Peyer's patch (tissue), 4 donors: Measurements from ENCODE around the gene ACVR1. TPM values are rescaled to one million over a fixed set of nuclear protein-coding genes. Genes with fewer than 3 reads are reported as not detected.
"Not testable (repeated sequence)": the region's sequence is repeated elsewhere in the genome, so short reads cannot be mapped to it uniquely, and the experiment has no call there.

Experiments
- DNase-seq, 3 donors: peaks; one replicate each; pipeline ENCODE4 v3.0.0-alpha.2; 2017 to 2019
- H3K27ac ChIP-seq, 4 donors: fragments of 200-600 bp; sonication (generic); one replicate each; pipeline ENCODE4 v1.5.1; 2016 to 2019
- H3K27me3 ChIP-seq, 2 donors: fragments of 200-600 bp; sonication (generic); one replicate each; pipeline ENCODE4 v1.5.1; 2019
- H3K36me3 ChIP-seq, 3 donors: fragments of 200-600 bp; sonication (generic); one replicate each; pipeline ENCODE4 v1.5.1; 2016 to 2019
- H3K4me1 ChIP-seq, 4 donors: fragments of 200-600 bp; sonication (generic); one replicate each; pipeline ENCODE4 v1.5.1; 2016 to 2019
- H3K4me3 ChIP-seq, 4 donors: fragments of 200-600 bp; sonication (generic); 1 replicate in 3 of 4; 2 replicates in 1 of 4; pipeline ENCODE4 v1.5.1; 2016 to 2019; ENCODE audit warnings: mild to moderate bottlenecking in 1 of 4
- H3K9me3 ChIP-seq, 4 donors: fragments of 200-600 bp; sonication (generic); one replicate each; pipeline ENCODE4 v1.5.1; 2016 to 2019; ENCODE audit warnings: mild to moderate bottlenecking in 1 of 4
- CTCF ChIP-seq, 6 experiments: fragments of 450-650 bp in 4 of 6; fragments of 200-600 bp in 2 of 6; sonication (generic) in 1 of 6; IDR thresholded peaks; one replicate each; pipeline ENCODE4 v1.5.1; 2017 to 2019; ENCODE audit warnings: antibody characterized with exemption in 6 of 6, mild to moderate bottlenecking in 3 of 6, moderate library complexity in 1 of 6
- POLR2A ChIP-seq, 2 donors: fragments of 450-650 bp; IDR thresholded peaks; one replicate each; pipeline ENCODE4 v1.5.1; 2017; ENCODE audit warnings: antibody characterized with exemption in 2 of 2, mild to moderate bottlenecking in 2 of 2, moderate library complexity in 2 of 2
- total RNA-seq, 4 donors: library from RNA; depleted of rRNA; stranded (reverse); fragments of >200 nt; gene quantifications; one replicate each; pipeline ENCODE4 v1.1.0, GENCODE V29; 2016

Gene ACVR1
- total RNA-seq, 4 donors from 2014 or later, result 11.8 to 16.5 (median 14.3) TPM

- no peaks in the 10 kb centered on the region for H3K36me3 ChIP-seq
- no peaks in the 10 kb centered on the region for H3K9me3 ChIP-seq
- TF ChIP-seq POLR2A (IDR thresholded peaks at IDR 0.05) (no peak), CTCF (IDR thresholded peaks at IDR 0.05) (no peak)
- H3K27me3 ChIP-seq, result no peaks in the 10 kb centered on the region
- no peak overlapping the region for H3K27ac ChIP-seq
- no peak for DNase-seq
- H3K4me3 ChIP-seq, result no peak overlapping the region
- H3K4me1 ChIP-seq, result peaks cover 0 to 7% (median 0%) of the 10 kb centered on the region in 4 donors
These were observed 17.5 kb upstream of the ACVR1 start for GRCh38 chr2:157893611-157894010.

- Histone ChIP-seq H3K4me3 (no peak overlapping the region), H3K27me3 (no peaks in the 10 kb centered on the region), H3K4me1 (no peaks in the 10 kb centered on the region), H3K36me3 (no peaks in the 10 kb centered on the region), H3K9me3 (no peaks in the 10 kb centered on the region), H3K27ac (no peak overlapping the region)
- TF ChIP-seq CTCF (IDR thresholded peaks at IDR 0.05), result no peak
- no peak for TF ChIP-seq POLR2A (IDR thresholded peaks at IDR 0.05)
- no peak for DNase-seq
These were observed 15.5 kb upstream of the ACVR1 start for GRCh38 chr2:157891643-157892041.

- TF ChIP-seq CTCF (IDR thresholded peaks at IDR 0.05), result no peak
- no peak for TF ChIP-seq POLR2A (IDR thresholded peaks at IDR 0.05)
- Histone ChIP-seq H3K36me3 (no peaks in the 10 kb centered on the region), H3K4me3 (no peak overlapping the region), H3K27me3 (no peaks in the 10 kb centered on the region), H3K27ac (no peak overlapping the region), H3K9me3 (no peaks in the 10 kb centered on the region), H3K4me1 (no peaks in the 10 kb centered on the region)
- DNase-seq, result no peak
These were observed 15.0 kb upstream of the ACVR1 start for GRCh38 chr2:157890969-157891642.

GRCh38 chr2:157887946-157888345 lies 11.8 kb upstream of the ACVR1 start:
- no peak for DNase-seq
- no peak overlapping the region for H3K27ac ChIP-seq
- H3K9me3 ChIP-seq, result no peaks in the 10 kb centered on the region
- H3K36me3 ChIP-seq, result no peaks in the 10 kb centered on the region
- H3K4me1 ChIP-seq, result no peaks in the 10 kb centered on the region
- H3K4me3 ChIP-seq, result no peak overlapping the region
- H3K27me3 ChIP-seq, result no peaks in the 10 kb centered on the region
- TF ChIP-seq CTCF (IDR thresholded peaks at IDR 0.05), result no peak
- no peak for TF ChIP-seq POLR2A (IDR thresholded peaks at IDR 0.05)

- not testable (repeated sequence) for H3K4me1 ChIP-seq, H3K27ac ChIP-seq, H3K9me3 ChIP-seq, H3K36me3 ChIP-seq, DNase-seq, H3K27me3 ChIP-seq, H3K4me3 ChIP-seq
These were observed 8.4 kb upstream of the ACVR1 start for GRCh38 chr2:157884533-157884932.

- no peak overlapping the region for H3K27ac ChIP-seq
These were observed 4.8 kb upstream of the ACVR1 start for GRCh38 chr2:157880927-157881326.

More at GRCh38 chr2:157880927-157881326, 4.8 kb upstream of the ACVR1 start:
- Histone ChIP-seq H3K27me3 (no peaks in the 10 kb centered on the region), H3K9me3 (no peaks in the 10 kb centered on the region), H3K4me3 (no peak overlapping the region), H3K4me1 (peaks cover 0 to 9% (median 0%) of the 10 kb centered on the region in 4 donors), H3K36me3 (no peaks in the 10 kb centered on the region)
- TF ChIP-seq CTCF (IDR thresholded peaks at IDR 0.05) (no peak), POLR2A (IDR thresholded peaks at IDR 0.05) (no peak)
- DNase-seq, result no peak
